Measurements from ENCODE around the gene NYAP1.
"Not testable (repeated sequence)": the region's sequence is repeated elsewhere in the genome, so short reads cannot be mapped to it uniquely, and the experiment has no call there.

NYAP1 gene

DNA sequence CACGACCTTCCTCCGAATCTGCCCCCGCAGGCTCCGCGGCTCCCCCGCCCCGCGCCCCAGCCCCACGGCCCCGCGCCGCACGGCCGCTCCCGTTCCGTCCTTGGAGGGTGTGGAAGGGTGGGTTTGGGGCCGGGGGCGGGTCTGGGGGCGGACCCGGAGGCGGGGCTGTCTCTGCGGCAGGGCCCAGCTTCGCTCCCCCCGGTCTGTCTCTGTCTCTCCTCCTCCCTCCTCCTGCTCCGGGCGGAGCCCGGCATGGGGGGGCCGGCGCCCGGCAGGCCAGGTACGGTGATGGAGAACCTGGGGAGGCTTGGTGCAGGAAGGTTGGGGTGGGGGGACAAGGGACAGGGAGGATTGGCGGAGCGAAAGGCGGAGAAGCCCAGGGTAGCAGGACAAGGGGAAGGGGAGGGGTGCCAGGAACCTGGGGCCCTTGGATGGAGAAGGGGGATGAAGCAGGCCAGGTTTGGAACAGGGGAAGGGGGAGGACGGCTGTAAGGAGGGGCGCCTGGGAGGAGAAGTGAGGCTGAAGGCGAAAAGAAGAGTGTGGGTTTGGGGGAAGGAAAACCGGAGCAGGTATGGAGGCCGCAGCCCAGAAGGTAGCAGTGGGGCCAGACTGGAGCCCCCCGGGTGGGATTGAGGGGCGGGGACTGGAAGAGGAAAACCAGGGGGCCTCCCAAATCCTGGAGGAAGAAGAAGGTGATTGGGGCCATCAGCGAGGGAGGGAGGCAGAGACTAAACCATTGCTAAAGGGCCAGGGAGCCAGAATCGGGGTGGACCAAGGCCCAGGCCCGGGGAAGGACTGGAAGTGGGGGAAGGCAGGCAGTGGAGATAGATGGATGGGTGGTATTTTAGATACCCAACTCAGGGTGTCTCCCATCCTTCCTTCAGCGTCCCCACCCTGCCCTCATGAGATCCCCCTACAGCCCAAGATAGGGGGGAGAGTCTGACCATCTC is at the start of gene NYAP1:
TSS of gene NYAP1 (plus strand) at position 206 of the 951 bp plus-strand sequence. CDS start 1,385 bp downstream, outside the sequence.
- peak; percentile 34 for DNase-seq (ENCODE audit: low spot score)

DNA sequence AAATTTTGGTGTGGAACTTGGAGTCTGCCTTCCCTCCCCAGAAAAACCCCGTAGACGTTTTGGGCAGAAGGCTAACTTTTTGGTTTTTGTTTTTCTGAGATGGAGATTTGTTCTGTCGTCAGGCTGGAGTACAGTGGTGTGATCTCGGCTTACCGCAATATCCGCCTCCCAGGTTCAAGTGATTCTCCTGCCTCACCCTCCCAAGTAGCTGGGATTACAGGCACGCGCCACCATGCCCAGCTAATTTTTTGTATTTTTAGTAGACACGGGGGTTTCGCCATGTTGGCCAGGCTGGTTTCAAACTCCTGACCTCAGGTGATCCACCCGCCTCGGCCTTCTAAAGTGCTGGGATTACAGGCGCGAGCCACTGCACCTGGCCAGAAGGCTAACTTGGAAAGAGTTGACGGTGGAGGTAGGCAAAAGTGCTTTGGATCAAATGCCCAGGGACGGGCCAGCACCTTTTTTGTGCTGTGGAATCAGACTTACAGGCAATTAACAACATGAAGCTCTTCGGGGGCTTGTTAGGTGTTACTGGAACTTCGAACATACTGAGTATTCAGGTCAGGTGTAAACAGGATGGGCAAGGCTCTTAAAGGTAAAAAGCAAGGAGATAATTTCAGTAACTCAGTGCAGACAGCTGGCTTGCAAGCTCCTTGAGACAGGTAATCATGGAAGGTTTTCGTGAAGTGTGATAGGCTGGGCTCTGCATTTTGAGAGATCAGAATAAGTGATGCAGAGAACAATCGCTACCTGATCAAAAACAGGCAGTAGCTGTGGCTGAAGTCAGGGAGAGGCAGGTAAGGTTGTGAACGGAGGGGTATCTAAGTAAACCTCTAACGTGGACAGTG is 49.2 kb upstream of the NYAP1 start:
- DNase-seq (ENCODE audit: low spot score): no peak

DNA sequence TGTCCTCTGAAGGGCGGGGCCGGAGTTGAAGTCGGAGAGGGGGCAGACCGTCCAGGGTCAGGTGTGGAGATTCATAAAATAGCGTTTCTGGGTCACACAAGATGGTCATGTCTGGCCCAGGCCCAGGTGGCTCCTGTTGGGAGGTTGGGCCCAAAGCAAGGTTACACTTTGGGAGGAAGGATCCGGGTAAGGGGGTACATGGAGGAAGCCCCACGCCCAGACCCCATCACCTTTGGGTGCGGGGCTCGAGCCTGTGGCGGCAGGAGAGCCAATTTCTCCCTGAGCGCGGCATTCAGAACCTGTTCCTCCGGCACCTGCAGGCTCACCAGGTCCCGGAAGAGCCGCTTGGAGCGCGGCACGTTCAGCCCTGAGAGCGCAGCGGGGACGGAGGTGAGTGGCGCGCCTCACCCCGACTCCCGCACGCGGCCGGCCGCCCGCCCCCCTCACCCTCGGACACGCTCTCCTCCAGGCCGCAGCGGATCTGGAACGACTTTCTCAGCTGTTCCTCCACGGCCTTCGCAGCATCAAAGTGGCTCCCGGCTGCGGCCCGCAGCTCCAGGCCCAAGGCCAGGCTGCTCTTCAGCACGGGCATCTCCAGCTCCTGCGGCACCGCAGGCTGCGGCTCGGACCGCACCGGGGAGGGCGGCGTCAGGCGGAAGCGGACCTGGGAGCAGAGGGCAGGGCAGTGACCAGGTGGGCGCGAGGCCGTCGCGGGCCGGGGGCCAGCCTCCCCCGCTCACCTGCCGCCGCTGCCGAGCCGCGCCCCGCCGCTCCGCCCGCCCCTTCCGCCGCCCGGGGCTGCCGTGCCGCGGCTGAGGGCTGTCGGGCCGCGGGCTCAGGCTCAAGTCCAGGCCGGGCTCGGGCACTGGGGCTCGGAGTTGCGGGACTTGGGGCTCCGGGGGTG is 48.1 kb upstream of the NYAP1 start:
- no peak for DNase-seq (ENCODE audit: low spot score)

DNA sequence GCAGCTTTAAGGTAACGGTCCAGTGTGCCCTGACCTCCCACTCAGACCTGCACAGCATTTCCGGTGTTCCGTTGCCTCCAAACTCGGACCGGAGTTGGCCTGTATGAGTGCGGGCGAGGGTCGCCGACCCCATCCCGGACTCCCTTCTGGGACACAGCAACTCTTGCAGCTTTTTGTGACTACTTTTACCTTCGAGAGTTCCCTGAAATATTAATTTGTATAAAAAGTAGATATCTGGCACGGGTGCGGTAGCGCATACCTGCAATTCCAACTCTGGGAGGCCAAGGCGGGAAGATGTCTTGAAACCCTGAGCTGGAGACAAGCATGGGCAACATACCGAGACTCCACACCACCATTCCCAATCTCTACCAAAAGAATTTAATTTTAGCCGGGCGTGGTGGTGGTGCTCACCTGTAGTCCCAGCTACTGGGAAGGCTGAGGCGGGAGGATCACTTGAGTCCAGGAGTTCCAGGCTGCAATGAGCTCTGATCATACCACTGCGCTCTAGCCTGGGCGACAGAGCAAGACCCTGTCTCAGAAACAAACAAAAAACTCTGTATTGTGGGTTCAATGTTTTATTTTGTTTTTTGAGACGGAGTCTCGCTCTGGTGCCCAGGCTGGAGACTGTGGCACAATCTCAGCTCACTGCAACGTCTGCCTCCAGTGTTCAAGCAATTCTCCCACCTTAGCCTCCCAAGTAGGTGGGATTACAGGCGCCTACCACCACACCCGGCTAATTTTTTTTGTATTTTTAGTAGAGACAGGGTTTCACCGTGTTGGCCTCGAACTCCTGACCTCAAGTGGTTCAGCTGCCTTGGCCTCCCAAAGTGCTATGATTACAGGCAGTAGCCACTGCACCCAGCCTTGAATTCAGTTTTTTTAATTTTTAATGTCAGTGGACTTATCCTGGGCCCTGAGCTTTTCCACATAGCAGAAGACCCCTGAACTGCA is 46.3 kb upstream of the NYAP1 start:
- no peak for DNase-seq (ENCODE audit: low spot score)

DNA sequence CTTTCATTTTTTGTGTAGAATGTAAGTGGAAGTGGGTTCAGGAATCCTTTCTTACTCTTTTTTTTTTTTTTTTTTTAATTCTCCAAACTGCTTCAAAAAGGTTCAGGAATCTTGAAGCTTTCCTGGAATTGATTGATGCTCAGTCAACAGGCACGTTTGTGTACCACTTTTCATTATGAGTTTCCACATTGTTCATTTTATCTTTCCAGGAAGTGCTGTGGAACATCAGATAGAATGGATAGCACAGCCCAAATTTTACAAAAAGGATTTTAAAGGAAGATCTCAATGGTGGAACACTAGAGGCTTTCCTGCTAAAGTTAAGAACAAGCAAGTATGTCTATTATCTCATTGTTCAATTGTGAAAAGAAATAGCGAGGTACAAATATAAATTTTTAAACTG is 45.6 kb upstream of the NYAP1 start:
- no peak for DNase-seq (ENCODE audit: low spot score)

DNA sequence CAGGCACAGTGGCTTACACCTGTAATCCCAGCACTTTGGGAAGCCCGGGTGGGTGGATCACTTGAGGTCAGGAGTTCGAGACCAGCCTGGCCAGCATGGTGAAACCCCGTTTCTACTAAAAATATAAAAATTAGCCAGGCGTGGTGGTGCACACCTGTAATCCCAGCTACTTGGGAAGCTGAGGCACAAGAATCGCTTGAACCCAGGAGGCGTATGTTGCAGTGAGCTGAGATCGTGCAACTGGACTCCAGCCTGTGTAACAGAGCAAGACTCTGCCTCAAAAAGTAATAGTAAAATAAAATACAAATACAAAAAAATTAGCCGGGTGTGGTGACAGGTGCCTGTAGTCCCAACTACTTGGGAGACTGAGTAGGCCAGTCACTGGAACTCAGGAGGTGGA is 45.0 kb upstream of the NYAP1 start:
- DNase-seq (ENCODE audit: low spot score): not testable (repeated sequence)

DNA sequence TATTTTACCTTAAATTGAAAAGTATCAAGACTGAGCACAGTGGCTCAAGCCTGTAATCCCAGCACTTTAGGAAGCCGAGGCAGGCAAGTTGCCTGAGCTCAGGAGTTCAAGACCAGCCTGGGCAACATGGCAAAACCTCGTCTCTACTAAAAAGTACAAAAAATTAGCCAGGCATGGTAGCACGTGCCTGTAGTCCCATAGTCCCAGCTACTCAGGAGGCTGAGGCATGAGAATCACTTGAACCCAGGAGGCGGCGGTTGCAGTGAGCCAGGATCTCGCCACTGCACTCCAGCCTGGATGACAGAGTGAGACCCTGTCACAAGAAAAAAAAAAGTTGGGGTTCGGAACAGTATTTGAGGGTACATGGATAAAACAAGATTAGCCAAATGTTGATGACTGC is 44.5 kb upstream of the NYAP1 start:
- DNase-seq (ENCODE audit: low spot score): not testable (repeated sequence)

DNA sequence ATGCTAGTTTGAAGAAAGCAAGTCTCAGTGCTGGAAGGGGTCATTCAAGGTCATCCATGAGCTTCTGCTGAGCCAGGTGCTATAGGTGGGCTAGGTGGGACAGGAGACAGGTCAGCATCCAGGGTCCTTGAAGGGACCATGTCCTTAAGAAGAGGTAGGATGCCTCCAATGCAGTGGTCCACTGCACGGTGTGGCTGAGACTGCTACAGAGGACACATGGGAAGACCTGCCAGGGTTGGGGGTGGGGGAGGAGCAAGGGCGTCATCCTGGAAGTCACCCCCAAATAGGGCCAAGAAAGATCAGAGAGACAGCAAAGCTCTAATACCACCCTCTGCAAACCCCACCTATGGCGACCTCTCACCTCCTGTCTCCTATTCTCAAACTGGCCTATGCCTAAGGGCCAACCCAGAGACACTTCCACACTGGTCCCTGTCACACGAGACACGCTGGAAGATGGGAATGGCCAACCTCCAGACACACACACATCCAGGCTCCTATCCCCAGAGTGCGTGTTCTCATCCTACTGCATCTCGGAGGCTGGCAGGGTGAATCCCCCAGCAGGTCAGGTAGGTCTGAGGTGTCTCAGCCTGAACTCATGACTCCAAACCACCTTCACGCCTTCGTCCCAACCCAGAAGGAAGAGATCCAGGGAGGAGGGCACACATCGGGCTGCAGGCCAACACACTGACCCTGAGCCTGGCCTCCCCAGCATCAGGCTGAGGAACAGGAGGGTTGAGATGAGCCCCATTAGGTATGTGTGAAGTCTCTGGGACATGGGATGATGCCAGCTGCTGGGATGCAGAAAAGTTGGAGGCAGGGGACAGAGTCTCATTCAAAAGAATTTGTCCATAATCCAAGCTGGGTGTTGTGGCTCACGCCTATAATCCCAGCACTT is 41.8 kb upstream of the NYAP1 start:
- DNase-seq (ENCODE audit: low spot score): no peak

DNA sequence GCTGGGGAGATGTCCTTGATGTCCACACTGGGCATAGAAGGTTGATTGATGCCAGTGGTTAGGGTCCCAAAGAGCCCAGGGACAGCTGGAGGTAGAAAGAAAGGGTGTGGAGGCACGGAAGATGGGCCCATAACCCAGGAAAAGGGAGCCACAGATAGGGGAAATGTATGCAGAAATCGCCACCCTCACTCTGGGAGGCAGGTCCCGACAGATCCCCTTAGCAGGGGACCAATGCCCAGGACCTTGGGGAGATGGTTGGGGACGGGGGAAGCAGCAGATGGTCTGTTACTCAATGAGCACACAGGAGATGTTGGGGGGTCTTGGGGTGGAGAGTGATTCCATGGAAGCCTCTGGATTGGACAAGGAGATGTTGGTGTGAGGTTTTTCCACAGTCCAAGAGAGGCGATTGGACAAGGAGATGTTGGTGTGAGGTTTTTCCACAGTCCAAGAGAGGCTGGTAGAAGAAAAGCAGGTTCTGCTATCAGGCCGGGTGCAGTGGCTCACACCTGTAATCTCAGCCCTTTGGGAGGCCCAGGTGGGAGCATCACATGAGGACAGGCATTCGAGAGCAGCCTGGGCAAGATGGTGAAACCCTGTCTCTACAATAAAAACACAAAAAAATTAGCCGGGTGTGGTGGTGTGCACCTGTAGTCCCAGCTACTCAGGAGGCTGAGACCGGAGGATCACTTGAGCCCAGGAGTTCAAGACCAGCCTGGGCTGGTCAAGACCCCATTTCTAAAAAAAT is 40.5 kb upstream of the NYAP1 start:
- DNase-seq (ENCODE audit: low spot score): no peak

DNA sequence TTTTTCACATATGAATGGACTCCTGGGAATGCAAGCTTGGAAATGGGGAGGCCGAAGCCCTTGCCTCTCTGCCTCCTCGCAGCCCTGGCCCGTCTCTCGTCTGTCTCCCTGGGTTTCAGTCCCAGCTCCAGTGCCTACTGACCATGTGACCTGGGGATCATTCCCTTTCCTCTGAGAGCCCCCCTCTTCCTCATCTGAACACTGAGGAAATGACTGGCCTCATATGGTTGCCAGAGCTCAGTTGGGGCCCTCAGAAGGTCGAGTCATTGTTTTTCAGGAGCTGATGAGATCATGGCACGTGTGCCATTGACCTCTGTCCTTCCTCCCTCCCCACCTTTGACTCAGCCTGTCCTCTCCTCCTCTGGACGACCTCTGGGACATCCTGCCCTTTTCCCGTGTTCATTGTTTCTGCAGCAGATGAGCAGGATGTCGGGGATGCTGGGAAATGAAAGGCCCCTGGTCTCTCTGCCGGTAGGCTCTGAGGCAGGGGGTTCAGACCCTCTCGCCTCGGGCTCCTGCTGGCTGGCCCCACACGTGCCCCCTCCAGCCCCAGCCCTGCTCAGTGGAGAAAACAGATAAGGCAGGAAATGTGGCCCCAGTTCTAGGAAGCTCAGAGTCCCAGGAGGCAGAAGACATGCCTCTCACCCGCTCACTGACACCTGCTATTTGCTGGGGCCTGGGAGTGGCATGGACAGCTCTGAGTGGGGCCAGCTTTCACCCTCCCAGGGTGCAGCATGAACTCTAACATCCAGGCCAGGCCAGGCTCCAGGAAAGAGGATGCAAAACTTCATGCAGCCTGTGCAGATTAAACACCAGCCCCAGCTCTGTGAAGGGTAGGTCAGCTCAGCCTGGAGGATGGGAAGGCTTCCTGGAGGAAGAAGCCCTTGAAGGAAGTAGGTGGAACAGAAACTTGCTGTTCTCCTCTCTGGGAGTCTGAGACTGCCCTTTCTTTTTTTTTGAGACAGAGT is 39.1 kb upstream of the NYAP1 start:
- DNase-seq (ENCODE audit: low spot score): peak; percentile 69

DNA sequence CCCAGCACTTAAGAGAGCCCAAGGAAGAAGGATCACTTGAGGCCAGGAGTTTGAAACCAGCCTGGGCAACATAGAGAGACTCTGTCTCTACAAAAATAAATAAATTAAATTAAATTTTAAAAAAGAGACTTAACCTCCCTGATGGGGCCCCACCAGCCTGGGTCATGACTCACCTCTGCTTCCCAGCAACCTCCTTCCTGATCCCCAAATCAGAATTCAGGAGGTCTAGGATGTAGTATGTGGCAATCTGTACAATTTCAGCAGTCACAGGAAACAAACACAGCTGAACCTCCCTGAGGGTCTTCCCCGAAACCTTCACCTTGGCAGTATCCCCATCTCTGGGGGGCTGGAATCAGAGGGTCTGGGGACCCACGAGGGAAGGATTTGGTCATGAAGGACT is 37.7 kb upstream of the NYAP1 start:
- DNase-seq (ENCODE audit: low spot score): peak; percentile 48

DNA sequence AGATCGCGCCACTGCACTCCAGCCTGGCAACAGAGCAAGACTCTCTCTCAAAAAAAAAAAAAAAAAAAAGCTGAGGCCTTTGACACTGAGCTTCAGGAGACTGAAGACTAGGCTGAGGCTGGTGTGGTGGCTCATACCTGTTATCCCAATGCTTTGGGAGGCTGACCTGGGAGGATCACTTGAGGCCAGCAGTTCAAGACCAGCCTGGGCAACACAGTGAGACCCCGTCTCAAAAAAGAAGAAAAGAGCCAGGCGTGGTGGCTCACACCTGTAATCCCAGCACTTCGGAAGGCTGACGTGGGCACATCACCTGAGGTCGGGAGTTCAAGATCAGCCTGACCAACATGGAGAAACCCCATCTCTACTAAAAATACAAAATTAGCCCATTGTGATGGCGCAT is 36.4 kb upstream of the NYAP1 start:
- not testable (repeated sequence) for DNase-seq (ENCODE audit: low spot score)

DNA sequence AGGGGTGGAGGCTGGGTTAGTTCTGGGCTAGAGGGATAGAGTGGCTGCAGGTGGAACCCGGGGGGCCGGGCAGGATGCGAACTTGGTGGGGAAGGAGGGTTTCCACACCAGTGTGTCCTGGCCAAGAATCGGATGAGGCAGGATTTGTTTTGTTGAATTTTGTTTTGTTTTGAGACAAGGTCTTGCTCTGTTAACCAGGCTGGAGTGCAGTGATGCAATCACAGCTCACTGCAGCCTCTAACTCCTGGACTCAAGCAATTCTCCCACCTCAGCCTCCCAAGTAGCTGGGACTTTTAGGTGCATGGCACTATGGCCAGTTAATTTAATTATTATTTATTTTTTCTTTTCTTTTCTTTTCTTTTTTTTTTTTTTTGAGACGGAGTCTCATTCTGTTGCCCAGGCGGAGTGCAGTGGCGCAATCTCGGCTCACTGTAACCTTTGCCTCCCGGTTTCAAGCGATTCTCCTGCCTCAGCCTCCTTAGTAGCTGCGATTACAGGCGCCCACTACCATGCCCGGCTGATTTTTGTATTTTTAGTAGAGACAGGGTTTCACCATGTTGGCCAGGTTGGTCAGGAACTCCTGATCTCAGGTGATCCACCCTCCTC is 34.4 kb upstream of the NYAP1 start:
- no peak for DNase-seq (ENCODE audit: low spot score)

DNA sequence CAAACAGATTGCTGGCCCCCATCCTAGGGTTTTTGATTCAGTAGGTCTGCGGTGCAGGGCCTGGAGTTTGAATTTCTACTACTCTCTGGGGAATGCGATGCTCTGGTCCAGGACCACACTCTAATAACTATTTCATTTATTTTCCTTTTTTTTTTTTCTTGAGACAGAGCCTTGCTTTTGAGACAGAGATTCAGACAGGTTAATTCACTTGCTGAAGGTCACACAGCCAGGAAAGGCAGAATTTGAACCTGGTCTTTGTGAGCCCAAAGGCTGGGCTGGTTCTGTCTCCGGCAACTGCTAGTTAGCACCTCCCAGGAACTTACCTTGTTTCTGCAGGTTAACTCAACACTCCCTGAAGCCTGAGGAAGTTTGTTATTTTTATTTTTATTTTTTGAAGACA is 31.2 kb upstream of the NYAP1 start:
- no peak for DNase-seq (ENCODE audit: low spot score)

DNA sequence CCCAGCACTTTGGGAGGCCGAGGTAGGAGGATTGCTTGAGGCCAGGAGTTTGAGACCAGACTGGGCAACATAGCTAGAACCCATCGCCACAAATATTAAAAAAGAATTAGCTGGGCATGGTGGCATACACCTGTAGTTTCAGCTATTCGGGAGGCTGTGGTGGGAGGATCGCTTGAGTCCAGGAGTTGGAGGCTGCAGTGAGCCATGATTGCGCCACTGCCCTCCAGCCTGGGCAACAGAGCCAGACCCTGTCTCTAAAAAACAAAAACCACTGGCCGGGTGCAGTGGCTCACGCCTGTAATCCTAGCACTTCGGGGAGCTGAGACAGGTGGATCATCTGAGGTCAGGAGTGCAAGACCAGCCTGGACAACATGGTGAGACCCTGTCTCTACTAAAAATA is 29.9 kb upstream of the NYAP1 start:
- DNase-seq (ENCODE audit: low spot score): not testable (repeated sequence)

DNA sequence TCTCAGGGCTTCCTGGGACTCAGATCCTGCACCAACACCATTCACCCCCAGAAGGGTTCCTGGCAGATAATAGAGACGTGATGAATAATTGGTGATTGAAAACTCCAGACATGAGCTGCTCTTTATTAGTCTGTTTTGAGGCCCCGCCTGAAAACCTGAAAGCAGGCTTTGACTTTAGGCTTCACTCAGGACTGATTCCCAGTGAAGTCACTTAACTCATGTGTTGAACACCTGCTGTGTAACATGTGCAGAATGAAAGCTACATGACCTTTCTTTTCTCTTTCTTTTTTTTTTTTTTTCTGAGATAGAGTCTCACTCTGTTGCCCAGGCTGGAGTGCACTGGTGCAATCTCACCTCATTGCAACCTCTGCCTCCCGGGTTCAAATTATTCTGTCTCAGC is 28.5 kb upstream of the NYAP1 start:
- no peak for DNase-seq (ENCODE audit: low spot score)

DNA sequence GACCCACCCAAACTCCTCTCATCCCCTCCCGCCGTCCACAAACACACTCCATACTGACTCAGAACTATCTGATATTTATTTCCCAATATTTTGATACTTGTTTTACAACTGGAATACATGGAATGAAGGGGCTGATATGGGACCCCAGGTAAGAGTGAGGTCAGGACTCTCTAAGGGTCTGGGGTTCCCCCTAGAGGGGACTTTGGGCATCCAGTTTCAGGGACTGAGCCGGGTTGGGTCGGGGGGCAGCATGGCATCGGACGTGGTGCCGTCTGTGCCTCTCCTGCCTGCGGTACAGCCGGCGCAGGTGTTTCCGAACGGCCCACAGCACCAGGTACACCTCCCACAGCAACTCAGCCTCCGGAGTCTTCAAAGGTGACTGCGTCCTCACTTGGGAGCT is 27.2 kb upstream of the NYAP1 start:
- no peak for DNase-seq (ENCODE audit: low spot score)

Measured in AG08395 (cell line).